Retina (tissue), 1 donor: Measurements from ENCODE around the gene TWSG1.
"Not testable (repeated sequence)": the region's sequence is repeated elsewhere in the genome, so short reads cannot be mapped to it uniquely, and the experiment has no call there.

Source experiments
- DNase-seq: peaks from one replicate; pipeline ENCODE4 v3.0.0-alpha.2; 2016

TWSG1 gene

DNA sequence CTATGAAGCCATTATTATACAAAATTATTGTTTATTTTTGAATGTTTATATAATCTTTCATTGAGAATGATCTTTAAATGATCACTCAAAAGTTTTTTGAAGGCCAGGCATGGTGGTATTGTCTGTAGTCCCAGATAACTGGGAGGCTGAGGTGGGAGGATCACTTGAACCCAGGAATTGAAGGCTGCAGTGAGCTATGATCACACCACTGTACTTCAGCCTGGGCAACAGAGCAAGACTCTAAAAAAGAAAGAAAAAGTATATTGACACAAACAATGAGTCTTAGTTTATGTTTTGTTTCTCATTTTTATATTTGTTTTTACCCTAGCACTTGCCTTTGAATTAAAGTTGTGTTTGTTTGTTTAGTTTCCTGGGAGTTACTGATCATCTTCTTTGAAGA, 2.3 kb downstream of the TWSG1 start:
- no peak for DNase-seq

GRCh38 chr18:9337873-9338272, 3.3 kb downstream of the TWSG1 start:
- DNase-seq, result no peak

DNA sequence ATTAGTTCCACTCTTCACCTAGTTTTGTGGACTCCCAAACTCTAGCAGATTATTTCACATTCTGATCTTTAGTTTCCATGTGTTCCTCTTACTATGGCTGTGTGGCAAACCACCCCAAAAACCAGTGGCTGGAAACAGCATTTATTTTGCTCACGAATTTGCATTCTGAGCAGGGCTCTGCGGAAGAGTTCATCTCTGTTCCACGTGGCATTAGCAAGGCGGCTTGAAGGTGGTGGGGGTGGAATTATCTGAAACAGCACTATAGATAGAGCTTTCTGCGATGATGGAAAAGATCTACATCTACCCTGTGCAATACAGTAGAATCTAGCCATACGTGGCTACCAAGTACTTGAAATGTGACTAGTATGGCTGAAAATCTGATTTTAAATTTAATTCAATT, 5.9 kb downstream of the TWSG1 start:
- DNase-seq, result no peak

DNA sequence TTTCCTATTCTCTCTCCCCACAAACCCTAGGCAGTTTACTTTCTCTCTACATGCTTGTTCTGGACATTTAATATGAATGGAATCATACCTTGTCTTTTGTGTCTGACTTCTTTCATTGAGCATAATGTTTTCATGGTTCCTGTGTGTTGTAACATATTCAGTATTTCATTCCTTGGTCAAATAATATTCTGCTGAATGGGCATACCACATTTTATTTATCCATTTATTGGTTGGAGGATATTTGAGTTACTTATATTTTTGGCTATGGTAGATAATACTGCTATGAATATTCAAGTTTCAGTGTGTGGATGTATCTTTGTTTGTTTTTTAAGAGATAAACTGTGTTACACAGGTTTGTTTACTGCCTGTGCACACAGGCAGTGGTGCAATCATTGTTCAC, 9.0 kb downstream of the TWSG1 start:
- no peak for DNase-seq

DNA sequence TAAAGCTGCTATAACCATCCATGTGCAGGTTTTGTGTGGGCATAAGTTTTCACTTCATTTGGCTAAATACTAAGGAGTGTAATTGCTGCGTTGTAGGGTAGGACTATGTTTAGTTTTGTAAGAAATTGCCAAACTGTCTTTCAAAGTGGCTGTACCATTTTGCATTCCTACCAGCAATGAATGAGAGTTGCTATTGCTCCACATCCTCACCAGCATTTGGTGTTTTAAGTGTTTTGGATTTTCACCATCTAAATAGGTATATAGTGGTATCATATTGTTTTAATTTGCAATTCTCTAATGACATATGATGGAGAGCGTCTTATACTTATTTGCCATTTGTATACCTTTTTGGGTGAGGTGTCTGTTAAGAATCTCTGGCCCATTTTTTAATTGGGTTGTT, 12.2 kb downstream of the TWSG1 start:
- no peak for DNase-seq

GRCh38 chr18:9348079-9348671, 13.6 kb downstream of the TWSG1 start:
- DNase-seq, result no peak

GRCh38 chr18:9348766-9349165, 14.2 kb downstream of the TWSG1 start:
- no peak for DNase-seq

DNA sequence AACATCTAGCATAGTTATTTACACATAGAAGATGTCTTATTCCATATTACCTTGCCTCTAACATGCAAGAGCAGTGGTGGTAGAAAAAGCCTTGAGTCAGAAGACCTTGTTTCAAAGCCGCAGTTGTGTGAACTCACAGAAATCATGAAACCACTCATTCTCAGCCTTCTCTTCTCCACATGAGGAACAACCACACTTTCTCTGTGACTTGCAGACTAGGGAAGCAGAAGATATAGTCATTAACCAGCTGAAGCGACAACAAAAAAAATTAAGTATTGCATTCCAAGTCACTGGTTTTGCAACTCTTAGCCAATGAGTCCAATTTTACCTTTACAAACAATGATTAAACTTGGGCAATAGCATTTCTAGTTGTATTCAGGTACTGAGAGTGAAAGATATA, 19.0 kb downstream of the TWSG1 start:
- DNase-seq, result no peak

DNA sequence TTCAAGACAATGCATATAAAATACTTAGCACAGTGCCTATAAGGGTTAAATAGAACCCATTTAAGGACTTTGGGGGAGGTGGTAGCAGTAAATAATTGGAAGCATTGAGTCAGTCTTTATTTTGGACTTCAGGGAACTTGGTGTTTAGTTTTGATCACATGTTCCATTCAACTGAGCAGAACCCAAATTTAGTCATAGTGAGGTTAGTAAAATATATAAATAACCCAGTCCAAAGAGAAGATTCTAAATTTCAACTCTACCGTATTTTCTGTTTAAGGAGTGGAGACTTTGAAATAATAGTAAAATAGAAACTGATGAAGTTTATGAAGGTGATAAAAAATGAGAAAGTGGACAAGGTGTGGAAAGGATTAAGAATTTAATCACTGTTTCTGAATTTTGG, 19.7 kb downstream of the TWSG1 start:
- no peak for DNase-seq

GRCh38 chr18:9356976-9357375, 22.4 kb downstream of the TWSG1 start:
- no peak for DNase-seq

DNA sequence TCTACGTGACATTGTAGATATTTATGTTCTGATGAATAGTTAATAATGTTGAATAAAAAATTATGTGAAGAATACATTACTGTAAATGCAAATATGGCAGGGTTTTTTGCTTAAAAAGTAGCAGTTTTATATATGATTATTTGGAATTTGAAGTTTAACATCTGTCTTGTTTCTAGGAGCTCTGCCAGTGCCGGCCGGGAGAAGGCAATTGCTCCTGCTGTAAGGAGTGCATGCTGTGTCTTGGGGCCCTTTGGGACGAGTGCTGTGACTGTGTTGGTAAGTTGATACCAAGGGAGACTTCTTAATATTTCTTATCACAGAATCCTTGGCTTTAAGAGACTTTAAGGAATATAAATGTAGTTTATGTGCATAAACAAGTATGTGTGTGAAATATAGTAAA, 25.2 kb downstream of the TWSG1 start:
- DNase-seq, result no peak

- no peak for DNase-seq
Observed at GRCh38 chr18:9361191-9361590, 26.6 kb downstream of the TWSG1 start.

- no peak for DNase-seq
Observed at GRCh38 chr18:9362869-9363268, 28.3 kb downstream of the TWSG1 start.

- DNase-seq, result no peak
Observed at GRCh38 chr18:9364242-9364641, 29.7 kb downstream of the TWSG1 start.

DNA sequence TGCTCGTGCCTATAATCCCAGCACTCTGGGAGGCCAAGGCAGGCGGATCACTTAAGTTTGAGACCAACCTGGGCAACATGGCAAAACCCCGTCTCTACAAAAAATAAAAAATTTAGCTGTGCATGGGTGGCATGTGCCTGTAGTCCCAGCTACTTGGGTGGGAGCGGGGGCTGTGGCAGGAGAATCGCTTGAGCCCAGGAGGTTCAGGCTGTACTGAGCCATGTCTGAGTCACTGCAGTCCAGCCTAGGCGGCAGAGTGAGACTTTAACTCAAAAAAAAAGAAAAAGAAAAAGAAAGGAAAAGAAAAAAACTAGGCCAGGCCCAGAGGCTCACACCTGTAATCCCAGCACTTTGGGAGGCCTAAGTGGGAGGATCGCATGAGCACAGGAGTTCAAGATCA, 30.8 kb downstream of the TWSG1 start:
- no peak for DNase-seq

- DNase-seq, result peak; percentile 31
Observed at GRCh38 chr18:9366126-9366714, 31.6 kb downstream of the TWSG1 start.

DNA sequence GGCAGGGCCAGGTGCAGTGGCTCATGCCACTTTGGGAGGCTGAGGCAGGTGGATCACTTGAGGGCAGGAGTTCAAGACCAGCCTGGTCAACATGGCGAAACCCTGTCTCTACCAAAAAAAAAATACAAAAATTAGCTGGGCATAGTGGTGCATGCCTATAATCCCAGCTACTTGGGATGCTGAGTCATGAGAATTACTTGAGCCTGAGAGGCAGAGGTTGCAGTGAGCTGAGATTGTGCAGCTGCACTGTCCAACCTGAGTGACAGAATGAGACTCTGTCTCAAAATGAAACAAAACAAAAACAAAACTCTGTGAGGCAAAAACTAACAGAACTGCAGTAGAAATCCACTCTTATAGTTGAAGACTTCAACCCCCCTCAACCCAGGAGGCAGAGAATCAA, 38.7 kb downstream of the TWSG1 start:
- DNase-seq, result not testable (repeated sequence)

- no peak for DNase-seq
Observed at GRCh38 chr18:9379118-9379517, 44.5 kb downstream of the TWSG1 start.

GRCh38 chr18:9380101-9380500, 45.5 kb downstream of the TWSG1 start:
- DNase-seq, result peak; percentile 10

GRCh38 chr18:9380621-9381395, 46.2 kb downstream of the TWSG1 start:
- peak; percentile 50 for DNase-seq

DNA sequence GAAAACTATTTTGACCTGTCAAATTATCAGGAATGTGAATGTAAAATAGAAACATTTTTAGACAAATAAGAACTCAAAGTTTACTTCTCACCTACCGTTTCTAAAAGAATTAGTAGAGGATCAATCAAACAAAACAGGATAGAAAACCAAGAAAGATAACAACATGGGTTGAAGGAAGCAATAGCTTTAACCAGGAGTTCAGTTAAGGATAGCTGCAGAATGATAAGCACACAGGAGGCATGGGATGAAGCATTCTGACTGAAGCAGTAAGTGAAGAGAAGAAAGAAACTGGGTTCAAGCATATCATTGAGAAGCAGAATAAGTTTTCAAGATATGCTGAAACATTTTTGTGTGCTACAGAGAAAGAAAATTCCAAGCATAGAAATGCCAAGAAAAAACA, 52.3 kb downstream of the TWSG1 start:
- DNase-seq, result no peak

- no peak for DNase-seq
Observed at GRCh38 chr18:9387891-9388290, 53.3 kb downstream of the TWSG1 start.

GRCh38 chr18:9389706-9390105, 55.1 kb downstream of the TWSG1 start:
- no peak for DNase-seq

DNA sequence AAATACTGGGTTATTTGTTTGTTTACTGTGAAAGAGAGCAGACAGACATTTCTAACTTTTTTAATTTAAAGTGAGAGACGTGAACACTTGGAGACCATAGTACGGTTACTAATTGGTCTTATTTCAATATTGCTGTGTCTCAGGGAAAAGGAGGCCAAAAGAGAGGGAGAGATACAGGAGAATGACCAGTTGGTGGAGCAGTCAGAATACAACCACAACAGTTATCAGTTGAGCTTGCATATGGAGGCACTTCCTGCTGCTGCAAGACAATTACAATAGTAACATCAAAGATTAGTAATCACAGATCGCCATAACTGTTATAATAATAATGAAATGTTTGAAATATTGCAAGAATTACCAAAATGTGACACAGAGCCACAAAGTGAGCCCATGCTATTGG, 58.2 kb downstream of the TWSG1 start:
- no peak for DNase-seq

- DNase-seq, result no peak
Observed at GRCh38 chr18:9394046-9394445, 59.5 kb downstream of the TWSG1 start.
